Left lung (tissue), 14 donors: ENCODE data around the gene PNISR. TPM values are rescaled to one million over a fixed set of nuclear protein-coding genes. Genes with fewer than 3 reads are reported as not detected.

ENCODE experiments used
- ATAC-seq: fragments of 200-7000 bp; cut with Tn5 transposase; one replicate; pipeline ENCODE4 v1.9.1; 2020; ENCODE audit warnings: moderate library complexity
- DNase-seq, 4 donors: peaks; one replicate each; pipeline ENCODE4 v3.0.0-alpha.2; 2013 to 2020
- H3K27ac ChIP-seq, 2 donors: fragments of 200-600 bp; sonication (generic) in 1 of 2; one replicate each; pipeline versions ENCODE4 v1.5.0 to v1.8.0; 2020 to 2021
- H3K27me3 ChIP-seq, 2 donors: fragments of 200-600 bp; sonication (generic) in 1 of 2; one replicate each; pipeline versions ENCODE4 v1.5.0 to v1.8.0; 2020 to 2021
- H3K36me3 ChIP-seq, 2 donors: fragments of 200-600 bp; sonication (generic) in 1 of 2; one replicate each; pipeline versions ENCODE4 v1.5.0 to v1.8.0; 2020 to 2021
- H3K4me1 ChIP-seq, 2 donors: fragments of 200-600 bp; one replicate each; pipeline ENCODE4 v1.8.0; 2021
- H3K4me3 ChIP-seq, 2 donors: fragments of 200-600 bp; sonication (generic) in 1 of 2; one replicate each; pipeline versions ENCODE4 v1.5.0 to v1.8.0; 2020 to 2021; ENCODE audit warnings: mild to moderate bottlenecking in 1 of 2
- H3K9me3 ChIP-seq, 2 donors: fragments of 200-600 bp; sonication (generic) in 1 of 2; one replicate each; pipeline versions ENCODE4 v1.5.0 to v1.8.0; 2020 to 2021
- intact Hi-C, 2 donors: fragments of 100-400 bp; cut with DNase I; formaldehyde crosslinking; loops; one replicate each; pipeline versions ENCODE4 v1.11.2 to v1.14.2; 2022
- long read RNA-seq, 12 donors: library from polyadenylated mRNA in 2 of 12; unstranded in 2 of 12; transcript quantifications; one replicate each; pipeline ENCODE4 v2.0.0 and lab custom pipeline, GENCODE V29; 2019 to 2026
- polyA plus RNA-seq, 6 donors: library from polyadenylated mRNA; unstranded; fragments of 120-200 nt; gene quantifications; one replicate each; pipeline ENCODE4 v1.2.1, GENCODE V29; 2013; ENCODE audit not compliant: insufficient read length in 6 of 6
- total RNA-seq, 2 donors: library from RNA; stranded (reverse); fragmentation: NEBNext Ultra II Directional; extraction: Animal tissue kit (Norgen Biotek cat#: 25700); gene quantifications; one replicate each; pipeline ENCODE4 v1.2.1, GENCODE V29; 2021
- TF ChIP-seq, protein P1 (sequence below), 2 donors: fragments of 200-600 bp; sonication (generic) in 1 of 2; IDR thresholded peaks; one replicate each; pipeline versions ENCODE4 v1.5.0 to v1.8.0; 2021; ENCODE audit warnings: antibody characterized with exemption in 2 of 2
- donor health status: DM: no; HTN: yes; CAD: no.
- donor health status: DM: no; HTN: no; CAD: no.

PNISR gene, protein sequence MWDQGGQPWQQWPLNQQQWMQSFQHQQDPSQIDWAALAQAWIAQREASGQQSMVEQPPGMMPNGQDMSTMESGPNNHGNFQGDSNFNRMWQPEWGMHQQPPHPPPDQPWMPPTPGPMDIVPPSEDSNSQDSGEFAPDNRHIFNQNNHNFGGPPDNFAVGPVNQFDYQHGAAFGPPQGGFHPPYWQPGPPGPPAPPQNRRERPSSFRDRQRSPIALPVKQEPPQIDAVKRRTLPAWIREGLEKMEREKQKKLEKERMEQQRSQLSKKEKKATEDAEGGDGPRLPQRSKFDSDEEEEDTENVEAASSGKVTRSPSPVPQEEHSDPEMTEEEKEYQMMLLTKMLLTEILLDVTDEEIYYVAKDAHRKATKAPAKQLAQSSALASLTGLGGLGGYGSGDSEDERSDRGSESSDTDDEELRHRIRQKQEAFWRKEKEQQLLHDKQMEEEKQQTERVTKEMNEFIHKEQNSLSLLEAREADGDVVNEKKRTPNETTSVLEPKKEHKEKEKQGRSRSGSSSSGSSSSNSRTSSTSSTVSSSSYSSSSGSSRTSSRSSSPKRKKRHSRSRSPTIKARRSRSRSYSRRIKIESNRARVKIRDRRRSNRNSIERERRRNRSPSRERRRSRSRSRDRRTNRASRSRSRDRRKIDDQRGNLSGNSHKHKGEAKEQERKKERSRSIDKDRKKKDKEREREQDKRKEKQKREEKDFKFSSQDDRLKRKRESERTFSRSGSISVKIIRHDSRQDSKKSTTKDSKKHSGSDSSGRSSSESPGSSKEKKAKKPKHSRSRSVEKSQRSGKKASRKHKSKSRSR
- 10 to 100 TPM; 73.5 to 81.3 TPM for total RNA-seq
- polyA plus RNA-seq = 100 to 1,000 TPM; 295 to 412 (median 333) TPM
- long read RNA-seq, donor 1, full-length matches to known transcripts = 67 of 138 reads
- long read RNA-seq, donor 1, partial matches to known transcripts = 65 of 138 reads
- long read RNA-seq, donor 1, other reads (novel, unspliced or antisense) = 6 of 138 reads
- long read RNA-seq, donor 2, full-length matches to known transcripts = 76 of 158 reads
- long read RNA-seq, donor 2, partial matches to known transcripts = 73 of 158 reads
- long read RNA-seq, donor 2, other reads (novel, unspliced or antisense) = 9 of 158 reads
- long read RNA-seq, donor 3, full-length matches to known transcripts = 28 of 40 reads
- long read RNA-seq, donor 3, partial matches to known transcripts = 12 of 40 reads
- long read RNA-seq, donor 3, other reads (novel, unspliced or antisense) = 0 of 40 reads
- long read RNA-seq, donor 4, full-length matches to known transcripts = 8 of 39 reads
- long read RNA-seq, donor 4, partial matches to known transcripts = 25 of 39 reads
- long read RNA-seq, donor 4, other reads (novel, unspliced or antisense) = 6 of 39 reads
- long read RNA-seq, donor 5, full-length matches to known transcripts = 42 of 74 reads
- long read RNA-seq, donor 5, partial matches to known transcripts = 21 of 74 reads
- long read RNA-seq, donor 5, other reads (novel, unspliced or antisense) = 11 of 74 reads
- long read RNA-seq, donor 6, full-length matches to known transcripts = 35 of 119 reads
- long read RNA-seq, donor 6, partial matches to known transcripts = 79 of 119 reads
- long read RNA-seq, donor 6, other reads (novel, unspliced or antisense) = 5 of 119 reads
- long read RNA-seq, donor 7, full-length matches to known transcripts = 20 of 33 reads
- long read RNA-seq, donor 7, partial matches to known transcripts = 5 of 33 reads
- long read RNA-seq, donor 7, other reads (novel, unspliced or antisense) = 8 of 33 reads
- long read RNA-seq, donor 8, full-length matches to known transcripts = 25 of 32 reads
- long read RNA-seq, donor 8, partial matches to known transcripts = 7 of 32 reads
- long read RNA-seq, donor 8, other reads (novel, unspliced or antisense) = 0 of 32 reads
- long read RNA-seq, donor 9, full-length matches to known transcripts = 1 of 1 reads
- long read RNA-seq, donor 9, partial matches to known transcripts = 0 of 1 reads
- long read RNA-seq, donor 9, other reads (novel, unspliced or antisense) = 0 of 1 reads
- long read RNA-seq, donor 10, full-length matches to known transcripts = 11 of 48 reads
- long read RNA-seq, donor 10, partial matches to known transcripts = 31 of 48 reads
- long read RNA-seq, donor 10, other reads (novel, unspliced or antisense) = 6 of 48 reads
- long read RNA-seq, donor 11, full-length matches to known transcripts = 42 of 69 reads
- long read RNA-seq, donor 11, partial matches to known transcripts = 27 of 69 reads
- long read RNA-seq, donor 11, other reads (novel, unspliced or antisense) = 0 of 69 reads
- long read RNA-seq, donor 12, full-length matches to known transcripts = 40 of 59 reads
- long read RNA-seq, donor 12, partial matches to known transcripts = 19 of 59 reads
- long read RNA-seq, donor 12, other reads (novel, unspliced or antisense) = 0 of 59 reads

- intact Hi-C loops = no loop called here
- no peaks in the 10 kb centered on the region for H3K27me3 ChIP-seq
- peaks cover 28 to 62% of the 10 kb centered on the region in 2 donors for H3K4me1 ChIP-seq
Measured at GRCh38 chr6:99424761-99425646, at the start of gene PNISR. Gene PNISR, minus strand, starts transcription at chr6:99425308. Its CDS starts 10,649 bp downstream, at chr6:99414659.

GRCh38 chr6:99473730-99474129 lies 48.6 kb upstream of the PNISR start:
- no peak overlapping the region for H3K4me3 ChIP-seq
- peaks cover 0 to 20% of the 10 kb centered on the region in 2 donors for H3K36me3 ChIP-seq
- no peaks in the 10 kb centered on the region for H3K9me3 ChIP-seq
- TF ChIP-seq, protein P1, sequence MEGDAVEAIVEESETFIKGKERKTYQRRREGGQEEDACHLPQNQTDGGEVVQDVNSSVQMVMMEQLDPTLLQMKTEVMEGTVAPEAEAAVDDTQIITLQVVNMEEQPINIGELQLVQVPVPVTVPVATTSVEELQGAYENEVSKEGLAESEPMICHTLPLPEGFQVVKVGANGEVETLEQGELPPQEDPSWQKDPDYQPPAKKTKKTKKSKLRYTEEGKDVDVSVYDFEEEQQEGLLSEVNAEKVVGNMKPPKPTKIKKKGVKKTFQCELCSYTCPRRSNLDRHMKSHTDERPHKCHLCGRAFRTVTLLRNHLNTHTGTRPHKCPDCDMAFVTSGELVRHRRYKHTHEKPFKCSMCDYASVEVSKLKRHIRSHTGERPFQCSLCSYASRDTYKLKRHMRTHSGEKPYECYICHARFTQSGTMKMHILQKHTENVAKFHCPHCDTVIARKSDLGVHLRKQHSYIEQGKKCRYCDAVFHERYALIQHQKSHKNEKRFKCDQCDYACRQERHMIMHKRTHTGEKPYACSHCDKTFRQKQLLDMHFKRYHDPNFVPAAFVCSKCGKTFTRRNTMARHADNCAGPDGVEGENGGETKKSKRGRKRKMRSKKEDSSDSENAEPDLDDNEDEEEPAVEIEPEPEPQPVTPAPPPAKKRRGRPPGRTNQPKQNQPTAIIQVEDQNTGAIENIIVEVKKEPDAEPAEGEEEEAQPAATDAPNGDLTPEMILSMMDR (IDR thresholded peaks at IDR 0.05) = no peak
- no peak for DNase-seq
- no peaks in the 10 kb centered on the region for H3K27me3 ChIP-seq
- no peaks in the 10 kb centered on the region for H3K4me1 ChIP-seq
- ATAC-seq = no peak
- H3K27ac ChIP-seq = no peak overlapping the region
- intact Hi-C loops = no loop called here

More at GRCh38 chr6:99424761-99425646, at the start of gene PNISR:
- DNase-seq (peak; percentile 88 to 99 (median 93)), ATAC-seq (peak; percentile 96)
- TF ChIP-seq, protein P1 (IDR thresholded peaks at IDR 0.05) = no peak
- Histone ChIP-seq H3K9me3 (no peaks in the 10 kb centered on the region), H3K36me3 (no peaks in the 10 kb centered on the region), H3K27ac (peak within 1 kb of the TSS; percentile 98 to 99), H3K4me3 (peak within 1 kb of the TSS; percentile 80 to 91)

GRCh38 chr6:99471638-99472037 lies 46.5 kb upstream of the PNISR start:
- intact Hi-C loops = no loop called here
- no peaks in the 10 kb centered on the region for H3K4me1 ChIP-seq
- no peaks in the 10 kb centered on the region for H3K27me3 ChIP-seq
- no peak overlapping the region for H3K4me3 ChIP-seq
- H3K9me3 ChIP-seq = no peaks in the 10 kb centered on the region
- TF ChIP-seq, protein P1 (IDR thresholded peaks at IDR 0.05) = no peak
- no peak for DNase-seq
- no peak overlapping the region for H3K27ac ChIP-seq
- H3K36me3 ChIP-seq = peaks cover 0 to 20% of the 10 kb centered on the region in 2 donors
- ATAC-seq = no peak
